OCI-LY7 (cell line): ENCODE measurements around the gene NECAB2. TPM values are rescaled to one million over a fixed set of nuclear protein-coding genes. Genes with fewer than 3 reads are reported as not detected.

ENCODE experiments used
- BruUV-seq: library from RNA; stranded (reverse); fragments of 400-500 nt; replicated peaks from 2 replicates; lab custom pipeline; 2021; lab: Mats Ljungman, UMichigan
- CTCF ChIA-PET: fragments of 300-600 bp; sonication (Branson Sonifier 250); formaldehyde crosslinking; loops from one replicate; lab custom pipeline; 2022; ENCODE audit warnings: antibody characterized with exemption; ENCODE audit not compliant: unreplicated experiment; lab: Charles Lee
- POLR2A ChIA-PET: fragments of 300-600 bp; sonication (Branson Sonifier 250); formaldehyde crosslinking; loops from one replicate; lab custom pipeline; 2022; ENCODE audit warnings: antibody characterized with exemption; lab: Charles Lee
- DNase-seq: peaks from one replicate; pipeline ENCODE4 v3.0.0-alpha.2; 2015; ENCODE audit warnings: low spot score
- H2AFZ ChIP-seq: fragments of 200-600 bp; sonication (generic), shearing (Covaris generic); 2 replicates; pipeline ENCODE4 v1.6.1; 2014; ENCODE audit warnings: mild to moderate bottlenecking, antibody characterized with exemption, low read length, moderate library complexity
- H3K27ac ChIP-seq: fragments of 200-600 bp; sonication (generic); 2 replicates; pipeline ENCODE4 v1.5.1; 2014; ENCODE audit warnings: mixed run types, low read depth, mild to moderate bottlenecking, moderate library complexity, low read length, inconsistent platforms; ENCODE audit not compliant: poor library complexity, severe bottlenecking
- H3K36me3 ChIP-seq: fragments of 200-600 bp; sonication (generic); 2 replicates; pipeline ENCODE4 v1.6.1; 2014; ENCODE audit warnings: mild to moderate bottlenecking, antibody characterized with exemption, low read length, moderate library complexity, mixed read lengths; ENCODE audit not compliant: insufficient read depth
- H3K4me1 ChIP-seq: fragments of 200-600 bp; sonication (generic); 2 replicates; pipeline ENCODE4 v1.5.1; 2014; ENCODE audit warnings: mild to moderate bottlenecking, low read length; ENCODE audit not compliant: insufficient read depth, poor library complexity, severe bottlenecking
- H3K4me2 ChIP-seq: fragments of 200-600 bp; sonication (generic); 2 replicates; pipeline ENCODE4 v1.6.1; 2014; ENCODE audit warnings: mild to moderate bottlenecking, low read length
- H3K4me3 ChIP-seq: fragments of 200-600 bp; sonication (generic); 2 replicates; pipeline ENCODE4 v1.5.1; 2014; ENCODE audit warnings: mild to moderate bottlenecking, low read depth, low read length; ENCODE audit not compliant: poor library complexity, severe bottlenecking
- H3K79me2 ChIP-seq: fragments of 200-600 bp; sonication (generic); 2 replicates; pipeline ENCODE4 v1.6.1; 2016; ENCODE audit warnings: low read depth, mild to moderate bottlenecking, low read length, moderate library complexity, mixed read lengths; ENCODE audit not compliant: insufficient read depth
- H3K9me2 ChIP-seq: fragments of 200-600 bp; sonication (generic); 2 replicates; pipeline ENCODE4 v1.6.1; 2016; ENCODE audit warnings: mild to moderate bottlenecking, low read length, mixed read lengths; ENCODE audit not compliant: insufficient read depth
- H3K9me3 ChIP-seq: fragments of 200-600 bp; sonication (generic); 2 replicates; pipeline ENCODE4 v1.6.1; 2014; ENCODE audit warnings: mild to moderate bottlenecking, mixed run types, low read length, mixed read lengths
- H4K20me1 ChIP-seq: fragments of 200-600 bp; sonication (generic); 2 replicates; pipeline ENCODE4 v1.6.1; 2014; ENCODE audit warnings: mild to moderate bottlenecking, antibody characterized with exemption, low read length, moderate library complexity, mixed read lengths; ENCODE audit not compliant: insufficient read depth
- CTCF ChIP-seq: fragments of 200-600 bp; sonication (generic); conservative IDR thresholded peaks from 2 replicates; pipeline ENCODE4 v1.5.1; 2014; ENCODE audit warnings: mild to moderate bottlenecking, antibody characterized with exemption, low read length, moderate library complexity, mixed read lengths
- EZH2phosphoT487 ChIP-seq: fragments of 200-600 bp; sonication (generic); IDR thresholded peaks from 2 replicates; pipeline ENCODE4 v1.6.1; 2018; ENCODE audit warnings: low read depth, borderline replicate concordance, mild to moderate bottlenecking, mixed run types, antibody characterized with exemption, low read length, moderate library complexity, mixed read lengths
- intact Hi-C: fragments of 100-400 bp; cut with micrococcal nuclease; formaldehyde crosslinking; loops from one replicate; pipeline ENCODE4 v1.10.0; 2022; ENCODE audit not compliant: unreplicated experiment
- total RNA-seq, 2 experiments: library from RNA; depleted of rRNA in 1 of 2; stranded (reverse); fragments of >200 nt in 1 of 2; shearing (Covaris generic) in 1 of 2; gene quantifications; 2 replicates each; pipeline ENCODE4 v1.2.3, GENCODE V29; 2014 to 2022

NECAB2 gene
- total RNA-seq, 2 experiments from 2014 or later = not detected

- Histone ChIP-seq H4K20me1 (no peaks in the 10 kb centered on the region), H3K4me2 (no peak overlapping the region), H2AFZ (no peak overlapping the region), H3K4me1 (no peaks in the 10 kb centered on the region), H3K9me3 (no peaks in the 10 kb centered on the region), H3K9me2 (no peaks in the 10 kb centered on the region), H3K36me3 (no peaks in the 10 kb centered on the region), H3K79me2 (no peaks in the 10 kb centered on the region), H3K4me3 (no peak overlapping the region), H3K27ac (no peak overlapping the region)
- intact Hi-C loops = no loop called here
- CTCF ChIA-PET = no interaction called here
- no TSS peak for BruUV-seq
- no peak for DNase-seq
- POLR2A ChIA-PET = no interaction called here
- no peak for TF ChIP-seq CTCF
- no peak for TF ChIP-seq EZH2phosphoT487
Measured at GRCh38 chr16:83960521-83961249, 7.4 kb upstream of the NECAB2 start.

- Histone ChIP-seq H3K4me2 (no peak overlapping the region), H3K36me3 (no peaks in the 10 kb centered on the region), H3K4me3 (no peak overlapping the region), H3K9me3 (no peaks in the 10 kb centered on the region), H3K79me2 (no peaks in the 10 kb centered on the region), H2AFZ (no peak overlapping the region), H3K4me1 (no peaks in the 10 kb centered on the region), H3K9me2 (no peaks in the 10 kb centered on the region), H3K27ac (no peak overlapping the region), H4K20me1 (no peaks in the 10 kb centered on the region)
- intact Hi-C loops = no loop called here
- ChIA-PET POLR2A (no interaction called here), CTCF (no interaction called here)
- DNase-seq = no peak
- TF ChIP-seq CTCF (no peak), EZH2phosphoT487 (no peak)
- no TSS peak for BruUV-seq
Measured at GRCh38 chr16:83961591-83961990, 6.5 kb upstream of the NECAB2 start.
